Lower leg skin (tissue), 4 donors: Measurements from ENCODE around the gene ABLIM3. TPM values are rescaled to one million over a fixed set of nuclear protein-coding genes. Genes with fewer than 3 reads are reported as not detected.
A peak's percentile ranks its signal among the peaks of the same experiment; 100 is the strongest.

Experiments used
- DNase-seq, 2 donors: peaks; one replicate each; pipeline ENCODE4 v3.0.0-alpha.2; 2019; ENCODE audit warnings: low spot score in 2 of 2
- H3K4me3 ChIP-seq: fragments of 200-600 bp; sonication (generic); 2 replicates; pipeline ENCODE4 v1.5.1; 2017; ENCODE audit warnings: mild to moderate bottlenecking, low read depth; ENCODE audit not compliant: poor library complexity, severe bottlenecking
- POLR2A ChIP-seq, 2 donors: fragments of 450-650 bp; IDR thresholded peaks; one replicate each; pipeline ENCODE4 v1.6.1; 2016 to 2017; ENCODE audit warnings: antibody characterized with exemption in 2 of 2, mild to moderate bottlenecking in 1 of 2, moderate library complexity in 1 of 2
- whole genome bisulfite sequencing, 2 donors: methylation state at CpG; one replicate each; pipeline ENCODE4 v1.1.5; 2018; 5-methylcytosine and 5-hydroxymethylcytosine counted together
- intact Hi-C: fragments of 100-400 bp; cut with DNase I; formaldehyde crosslinking; loops from one replicate; pipeline ENCODE4 v1.15.0; 2023; ENCODE audit warnings: low total_unique reads
- total RNA-seq, 4 donors: library from RNA; depleted of rRNA; stranded (reverse); fragments of >200 nt; gene quantifications; one replicate each; pipeline ENCODE4 v1.1.0, GENCODE V29; 2016
- TF ChIP-seq, protein P1 (sequence below), 3 donors: fragments of 450-650 bp; IDR thresholded peaks; one replicate each; pipeline ENCODE4 v1.5.1; 2016; ENCODE audit warnings: antibody characterized with exemption in 3 of 3, mild to moderate bottlenecking in 3 of 3, moderate library complexity in 2 of 3

The ABLIM3 gene
- total RNA-seq, 4 donors from 2014 or later, result 4.2 to 12.3 (median 7.4) TPM

- intact Hi-C loops, result no loop called here
- 93 to 95% methylated on average over 9 of the region's 9 CpGs for WGBS, 2 donors
- no peak overlapping the region for H3K4me3 ChIP-seq
- TF ChIP-seq, protein P1, sequence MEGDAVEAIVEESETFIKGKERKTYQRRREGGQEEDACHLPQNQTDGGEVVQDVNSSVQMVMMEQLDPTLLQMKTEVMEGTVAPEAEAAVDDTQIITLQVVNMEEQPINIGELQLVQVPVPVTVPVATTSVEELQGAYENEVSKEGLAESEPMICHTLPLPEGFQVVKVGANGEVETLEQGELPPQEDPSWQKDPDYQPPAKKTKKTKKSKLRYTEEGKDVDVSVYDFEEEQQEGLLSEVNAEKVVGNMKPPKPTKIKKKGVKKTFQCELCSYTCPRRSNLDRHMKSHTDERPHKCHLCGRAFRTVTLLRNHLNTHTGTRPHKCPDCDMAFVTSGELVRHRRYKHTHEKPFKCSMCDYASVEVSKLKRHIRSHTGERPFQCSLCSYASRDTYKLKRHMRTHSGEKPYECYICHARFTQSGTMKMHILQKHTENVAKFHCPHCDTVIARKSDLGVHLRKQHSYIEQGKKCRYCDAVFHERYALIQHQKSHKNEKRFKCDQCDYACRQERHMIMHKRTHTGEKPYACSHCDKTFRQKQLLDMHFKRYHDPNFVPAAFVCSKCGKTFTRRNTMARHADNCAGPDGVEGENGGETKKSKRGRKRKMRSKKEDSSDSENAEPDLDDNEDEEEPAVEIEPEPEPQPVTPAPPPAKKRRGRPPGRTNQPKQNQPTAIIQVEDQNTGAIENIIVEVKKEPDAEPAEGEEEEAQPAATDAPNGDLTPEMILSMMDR (IDR thresholded peaks at IDR 0.05), result no peak
- no peak for TF ChIP-seq POLR2A (IDR thresholded peaks at IDR 0.05)
- no peak for DNase-seq
Observed at GRCh38 chr5:149198148-149198547, 56.9 kb downstream of the ABLIM3 start.

GRCh38 chr5:149200355-149200754, 59.1 kb downstream of the ABLIM3 start:
- no peak overlapping the region for H3K4me3 ChIP-seq
- WGBS, 2 donors, result 62 to 64% methylated on average over 6 of the region's 6 CpGs
- intact Hi-C loops, result no loop called here
- DNase-seq, result peak in 1 of 2 donors; percentile 80
- no peak for TF ChIP-seq POLR2A (IDR thresholded peaks at IDR 0.05)
- TF ChIP-seq, protein P1 (IDR thresholded peaks at IDR 0.05), result no peak

DNA sequence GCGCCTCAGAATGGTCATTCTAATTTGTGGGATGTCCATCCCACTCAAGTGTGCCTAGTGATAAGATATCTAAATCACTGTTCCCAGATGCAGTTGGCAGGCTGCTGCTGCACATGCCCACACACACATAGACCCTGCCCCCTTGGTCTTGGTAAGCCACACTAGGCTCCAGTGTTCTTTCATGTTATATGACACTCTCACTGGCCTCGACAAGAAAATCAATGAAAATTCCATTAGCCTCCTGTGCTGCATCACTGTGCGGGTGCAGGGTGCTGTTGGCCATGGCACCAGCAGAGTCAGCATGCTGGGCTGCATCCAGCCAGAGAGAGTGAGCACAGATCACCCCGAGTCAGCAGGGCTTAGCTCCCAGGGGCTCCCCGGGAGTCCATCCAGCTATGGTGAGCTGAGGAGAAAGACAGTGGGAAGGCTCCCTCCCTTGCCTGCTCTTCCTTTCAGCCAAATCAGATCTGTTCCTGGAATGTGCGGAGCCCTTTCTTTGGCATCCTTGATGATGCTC, 59.9 kb downstream of the ABLIM3 start:
- intact Hi-C loops, result no loop called here
- no peak for DNase-seq
- no peak overlapping the region for H3K4me3 ChIP-seq
- 79% methylated on average over 6 of the region's 6 CpGs for WGBS, 2 donors
- TF ChIP-seq POLR2A (IDR thresholded peaks at IDR 0.05), result no peak
- TF ChIP-seq, protein P1 (IDR thresholded peaks at IDR 0.05), result no peak

- DNase-seq, result no peak
- intact Hi-C loops, result no loop called here
- WGBS, 2 donors, result 100% methylated on average over 1 of the region's 1 CpG
- H3K4me3 ChIP-seq, result no peak overlapping the region
- TF ChIP-seq, protein P1 (IDR thresholded peaks at IDR 0.05), result no peak
- no peak for TF ChIP-seq POLR2A (IDR thresholded peaks at IDR 0.05)
Observed at GRCh38 chr5:149202910-149203451, 61.7 kb downstream of the ABLIM3 start.

- TF ChIP-seq, protein P1 (IDR thresholded peaks at IDR 0.05), result no peak
- 66 to 71% methylated on average over 4 of the region's 4 CpGs for WGBS, 2 donors
- intact Hi-C loops, result no loop called here
- no peak overlapping the region for H3K4me3 ChIP-seq
- DNase-seq, result no peak
Observed at GRCh38 chr5:149203921-149204441, 62.7 kb downstream of the ABLIM3 start.
